Activated CD8-positive, alpha-beta memory T cell treated with anti-CD3 and anti-CD28 coated beads, Interleukin-2, amount 50 U/mL, for 24 hours (primary cell): ENCODE data around the gene NUP214.
A peak's percentile ranks its signal among the peaks of the same experiment; 100 is the strongest.
"Not testable (repeated sequence)": the region's sequence is repeated elsewhere in the genome, so short reads cannot be mapped to it uniquely, and the experiment has no call there.

Source experiments
- DNase-seq: peaks from one replicate; pipeline ENCODE4 v3.0.0-alpha.2; 2020; ENCODE audit errors: extremely low read depth

The NUP214 gene

GRCh38 chr9:131233995-131234394 is 108.6 kb downstream of the NUP214 start:
- DNase-seq: no peak

DNA sequence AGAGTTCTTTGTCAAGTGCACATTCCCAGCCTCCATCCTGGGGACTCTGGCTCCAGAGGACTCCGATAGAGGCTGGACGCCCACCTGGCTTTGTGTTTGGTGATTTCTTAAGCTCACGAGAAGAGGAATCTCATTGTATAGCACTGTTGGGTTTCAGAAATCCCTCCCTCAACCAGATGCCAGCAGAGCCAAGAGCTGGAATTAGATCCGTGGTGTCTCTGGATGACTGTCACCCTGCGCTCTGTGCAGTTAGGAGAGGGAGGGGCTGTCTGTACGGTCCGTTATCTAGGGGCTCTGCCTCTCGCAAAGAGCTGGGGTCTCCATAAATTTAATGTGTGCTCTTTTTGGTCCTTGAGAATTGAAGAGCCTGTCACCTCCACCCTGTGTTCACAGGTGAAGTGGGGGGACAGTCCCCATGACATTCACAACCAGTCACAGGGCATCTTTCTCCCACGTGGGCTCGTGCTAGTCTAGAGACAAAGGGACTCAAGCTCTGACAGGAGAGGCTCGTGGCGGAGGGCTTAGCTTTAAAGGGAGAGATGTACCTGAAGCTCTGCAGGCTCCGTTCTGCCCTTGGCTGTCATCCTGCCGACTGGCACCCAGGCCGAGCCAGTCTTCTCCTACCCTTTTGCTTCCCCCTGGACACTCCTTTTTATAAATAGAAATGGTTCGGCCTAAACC is 109.6 kb downstream of the NUP214 start:
- DNase-seq: no peak

DNA sequence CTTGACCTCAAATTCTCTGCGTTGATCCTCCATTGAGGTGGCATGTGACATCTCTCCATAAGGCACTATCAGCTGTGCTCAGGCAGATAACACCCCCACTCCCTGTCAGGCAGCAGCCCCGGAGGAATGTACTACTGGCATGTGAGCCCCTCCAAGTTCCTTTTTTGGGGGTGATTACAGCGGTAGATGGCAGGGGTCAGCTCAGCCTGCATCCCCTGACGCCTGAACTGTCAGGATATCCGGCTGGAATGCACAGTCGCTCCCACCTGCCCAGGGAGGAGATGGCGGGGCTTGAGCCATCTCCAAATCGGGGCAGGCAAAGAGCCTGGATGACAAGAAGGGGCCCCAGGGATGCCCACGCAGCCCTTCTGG is 110.1 kb downstream of the NUP214 start:
- no peak for DNase-seq

DNA sequence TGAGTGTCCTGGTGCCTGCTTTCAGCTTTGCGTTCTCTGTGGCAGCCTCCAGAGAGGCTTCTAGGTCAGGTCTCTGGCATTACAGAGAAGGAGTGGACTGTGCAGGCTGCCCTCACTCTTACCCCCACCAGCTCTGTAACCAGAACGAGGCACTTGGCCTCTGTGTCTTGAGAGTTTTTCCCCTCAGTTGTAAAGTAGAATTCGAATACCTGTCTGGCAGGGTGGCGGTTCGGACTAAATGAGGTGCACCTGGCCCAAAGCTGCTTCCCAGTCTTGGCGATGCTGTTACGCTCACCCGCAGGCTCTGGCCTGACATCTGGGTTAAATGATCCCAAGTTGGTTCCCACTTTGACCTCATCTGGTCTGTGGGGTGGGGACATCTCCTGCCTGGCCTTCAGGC is 110.8 kb downstream of the NUP214 start:
- DNase-seq: no peak

DNA sequence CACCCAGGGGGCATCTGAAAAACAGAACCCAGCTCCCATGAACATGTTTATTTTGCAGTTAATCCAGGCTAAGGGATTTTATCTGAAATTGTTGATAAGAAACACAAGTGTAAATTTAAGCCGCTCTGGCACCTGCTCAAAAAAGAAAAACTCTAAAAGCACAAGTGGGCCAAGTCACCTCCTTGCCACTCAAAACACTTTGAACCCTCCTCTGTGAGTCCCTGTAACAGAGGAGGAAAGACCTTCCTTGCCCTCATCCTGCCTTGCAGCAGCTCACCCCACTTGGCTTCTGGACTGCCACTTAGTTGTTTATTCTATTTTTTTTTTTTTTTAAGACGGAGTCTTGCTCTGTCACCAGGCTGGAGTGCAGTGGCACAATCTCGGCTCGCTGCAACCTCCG is 111.4 kb downstream of the NUP214 start:
- DNase-seq: no peak

- DNase-seq: no peak
Measured at GRCh38 chr9:131237291-131237690, 111.9 kb downstream of the NUP214 start.

DNA sequence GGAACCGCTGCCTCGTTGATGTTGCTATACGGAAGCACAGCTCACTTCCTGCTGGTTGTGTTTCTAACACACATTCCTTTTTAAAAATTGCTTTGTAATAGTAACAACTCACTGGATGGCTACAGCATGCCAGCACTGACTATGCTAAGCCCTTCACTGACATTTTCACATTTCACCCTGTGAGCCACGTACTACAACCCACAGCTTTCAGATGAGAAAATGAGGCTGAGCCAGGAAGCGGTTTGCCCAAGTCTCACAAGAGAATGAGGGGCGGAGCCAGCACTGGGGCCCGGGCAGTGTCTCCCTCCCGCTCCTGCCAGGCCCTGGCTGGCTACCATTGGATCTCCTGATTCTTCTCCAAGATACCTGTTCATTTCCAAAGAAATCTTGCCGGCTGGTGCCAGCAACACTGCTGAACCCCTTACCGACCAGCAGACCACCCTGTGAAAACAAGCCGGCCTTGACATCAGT is 112.6 kb downstream of the NUP214 start:
- peak; percentile 72 for DNase-seq

- no peak for DNase-seq
Measured at GRCh38 chr9:131238402-131239021, 113.1 kb downstream of the NUP214 start.

DNA sequence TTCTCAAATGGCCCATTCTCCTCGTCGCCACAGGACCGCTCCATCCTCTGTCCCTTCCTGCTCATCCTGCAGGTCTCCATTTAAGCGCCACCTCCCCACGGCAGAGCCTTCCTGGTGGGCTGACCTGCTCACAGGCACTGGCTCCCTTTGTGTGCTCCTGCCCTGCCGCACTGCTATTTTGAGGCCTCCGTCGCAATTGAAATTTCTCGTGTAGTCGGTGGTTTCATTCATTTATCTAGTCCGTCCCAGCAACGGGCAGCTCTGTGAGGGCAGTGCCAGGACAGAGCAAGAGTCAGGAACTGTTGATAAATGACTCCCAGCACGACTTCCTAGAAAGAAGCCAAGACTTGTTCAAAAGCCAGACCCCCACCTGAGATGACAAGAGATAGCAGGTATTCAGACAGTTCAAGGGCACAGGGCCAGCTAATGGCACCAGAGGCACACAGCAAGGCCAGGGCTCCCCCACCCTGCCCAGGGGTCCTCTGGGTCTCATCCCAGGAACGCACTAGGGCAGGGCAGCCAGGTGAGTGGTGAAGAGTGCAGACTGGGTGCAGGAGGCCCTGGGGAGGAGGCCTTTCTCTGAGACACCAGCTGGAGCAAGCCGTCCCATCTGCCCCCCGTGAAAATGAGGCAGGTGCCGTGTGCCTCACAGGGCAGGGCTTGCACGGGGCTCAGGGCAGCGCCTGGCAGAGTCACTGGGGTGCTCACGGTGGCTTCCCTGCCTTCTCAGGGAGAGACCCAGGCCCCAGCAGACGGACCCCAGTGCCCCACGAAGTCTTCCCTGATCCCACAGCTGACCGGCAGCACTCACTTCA is 114.0 kb downstream of the NUP214 start:
- DNase-seq: no peak

DNA sequence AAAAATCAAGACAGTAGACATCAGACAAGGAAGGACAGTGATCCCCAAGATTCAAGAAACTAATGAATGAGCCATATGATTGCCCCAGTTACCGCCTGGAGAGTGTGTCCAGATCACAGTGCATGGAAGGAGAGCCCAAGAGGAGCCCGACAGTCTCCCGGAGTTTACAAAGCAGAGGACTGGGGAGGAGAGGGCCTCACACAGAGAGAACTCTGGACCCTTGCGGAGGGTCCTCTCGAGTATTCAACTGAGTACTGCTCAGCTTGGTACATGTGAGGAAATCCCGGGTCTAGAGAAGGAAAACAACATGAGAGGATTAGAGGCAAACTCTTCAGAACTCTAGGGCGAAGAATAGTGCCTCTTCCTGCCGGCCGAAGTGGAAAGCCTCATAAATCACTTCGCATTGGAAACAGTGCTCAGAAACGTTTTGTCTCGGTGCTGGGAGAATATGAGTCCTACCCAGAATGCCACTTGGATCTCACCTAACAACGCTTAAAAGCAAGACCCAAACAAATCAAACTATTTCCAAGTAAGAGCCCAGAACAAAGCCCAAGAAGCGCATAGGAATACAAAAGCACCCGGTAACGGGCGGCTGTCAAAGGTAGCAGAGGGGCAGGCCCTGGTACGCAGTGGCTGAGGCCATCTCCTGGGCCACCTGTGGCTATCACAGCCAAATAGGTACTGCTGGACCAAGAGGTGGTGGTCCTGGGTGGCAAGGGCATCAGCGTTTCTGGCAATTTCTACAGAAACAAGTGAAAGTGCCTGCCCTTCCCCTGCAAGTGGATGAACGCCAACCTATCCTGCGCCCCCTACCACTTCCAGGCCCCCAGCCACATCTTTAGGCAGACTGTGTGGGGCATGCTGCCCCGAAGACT is 114.9 kb downstream of the NUP214 start:
- no peak for DNase-seq

GRCh38 chr9:131244331-131244730 is 118.9 kb downstream of the NUP214 start:
- DNase-seq: not testable (repeated sequence)

- DNase-seq: no peak
Measured at GRCh38 chr9:131246618-131247017, 121.2 kb downstream of the NUP214 start.

GRCh38 chr9:131252120-131252519 is 126.7 kb downstream of the NUP214 start:
- no peak for DNase-seq

GRCh38 chr9:131253891-131254491 is 128.6 kb downstream of the NUP214 start:
- no peak for DNase-seq

DNA sequence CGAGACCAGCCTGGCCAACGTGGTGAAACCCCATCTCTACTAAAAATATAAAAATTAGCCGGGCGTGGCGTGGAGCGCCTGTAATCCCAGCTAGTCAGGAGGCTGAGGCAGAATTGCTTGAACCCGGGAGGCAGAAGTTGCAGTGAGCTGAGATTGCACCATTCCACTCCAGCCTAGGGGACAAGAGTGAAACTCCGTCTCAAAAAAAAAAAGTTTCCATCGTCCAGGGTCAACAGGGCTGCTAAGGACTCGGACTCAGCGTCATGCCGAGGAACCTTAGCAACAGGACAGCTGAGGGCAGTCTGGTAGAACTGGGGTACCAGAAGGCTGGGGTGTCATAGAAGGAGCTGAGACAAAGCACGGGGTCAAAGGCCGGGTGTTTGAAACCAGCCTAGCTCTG is 129.2 kb downstream of the NUP214 start:
- no peak for DNase-seq

DNA sequence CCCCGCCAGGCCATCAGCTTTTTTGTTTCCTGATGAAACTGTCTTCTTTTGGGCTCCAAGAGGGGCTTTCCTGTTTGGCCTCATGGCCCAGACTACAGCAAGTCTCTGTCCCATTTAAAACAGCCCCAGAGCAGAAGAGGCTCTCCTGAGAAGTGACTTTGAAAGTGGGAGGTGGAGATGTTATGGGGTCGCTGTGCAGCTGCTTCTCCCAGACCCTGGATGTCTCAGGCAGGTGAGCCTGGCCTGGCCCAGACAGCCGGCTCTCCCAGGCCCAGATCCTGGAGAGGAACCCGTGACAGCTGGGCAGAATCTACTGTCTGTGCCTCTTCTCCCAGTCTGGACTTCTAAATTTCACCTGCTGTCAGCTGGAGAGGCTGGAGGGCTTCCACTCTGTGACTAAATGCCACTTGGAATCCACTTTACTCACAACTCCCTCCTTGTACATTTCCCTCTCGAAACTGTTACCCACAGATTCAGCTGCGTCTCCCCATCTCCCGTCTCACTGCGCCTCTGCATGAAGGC is 130.4 kb downstream of the NUP214 start:
- no peak for DNase-seq

DNA sequence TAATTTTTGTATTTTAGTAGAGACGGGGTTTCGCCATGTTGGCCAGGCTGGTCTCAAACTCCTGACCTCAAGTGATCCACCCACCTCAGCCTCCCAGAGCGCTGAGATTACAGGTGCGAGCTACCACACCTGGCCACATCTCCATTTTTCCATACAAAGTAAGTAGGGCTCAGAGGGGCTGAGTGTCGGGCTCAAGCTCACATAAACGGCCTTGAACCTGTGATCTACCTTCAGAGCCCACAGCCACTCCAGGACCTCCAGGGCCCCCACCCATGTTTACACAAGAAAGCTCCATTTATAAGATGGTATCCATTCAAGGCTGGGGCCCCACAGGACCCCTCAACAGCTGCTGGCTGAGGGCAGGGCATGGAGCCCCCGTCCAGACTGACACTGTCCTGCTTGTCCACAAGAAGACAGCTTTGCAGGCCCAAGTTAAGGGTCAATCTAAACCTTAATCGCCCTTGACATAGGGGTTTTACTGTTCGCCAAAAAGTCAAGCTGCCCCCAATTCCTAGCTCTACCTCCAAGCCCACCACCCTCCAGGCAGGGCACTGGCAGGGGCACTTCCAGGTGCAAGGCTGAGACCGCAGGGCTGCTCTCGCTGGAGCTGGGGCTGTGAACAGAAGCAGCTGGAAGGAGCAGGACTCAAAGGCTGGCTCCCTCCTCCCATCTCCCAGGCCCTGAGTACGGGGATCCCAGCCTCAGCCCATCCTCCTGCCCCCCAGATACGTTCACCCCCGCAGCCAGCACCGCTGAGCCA is 132.1 kb downstream of the NUP214 start:
- no peak for DNase-seq

GRCh38 chr9:131258186-131258585 is 132.8 kb downstream of the NUP214 start:
- no peak for DNase-seq

- no peak for DNase-seq
Measured at GRCh38 chr9:131258698-131259431, 133.5 kb downstream of the NUP214 start.

DNA sequence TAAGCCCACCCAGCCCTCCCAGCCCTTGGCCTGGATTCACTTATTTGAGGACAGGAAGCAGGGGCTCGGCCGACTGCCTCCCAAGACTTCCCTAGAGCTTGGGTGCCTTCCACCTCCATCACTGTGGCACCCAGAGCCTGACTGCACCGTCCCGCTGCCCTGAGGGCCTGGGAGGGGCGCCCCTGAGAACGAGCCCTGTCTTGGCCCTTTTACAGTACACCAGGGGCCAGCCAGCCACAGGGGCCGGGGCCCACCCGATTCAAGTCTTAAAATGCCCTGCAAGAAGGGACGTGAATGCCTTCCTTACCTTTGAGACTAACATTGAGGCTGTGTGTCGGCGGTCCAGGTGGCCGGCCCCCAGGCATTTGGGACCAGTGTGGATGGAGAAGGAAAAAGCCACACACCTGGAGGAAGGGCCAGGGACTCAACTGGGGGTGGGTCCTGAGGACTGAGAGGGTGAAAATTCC is 134.1 kb downstream of the NUP214 start:
- DNase-seq: no peak
